Spinal cord (tissue), 10 donors: ENCODE measurements around the gene USP13. TPM values are rescaled to one million over a fixed set of nuclear protein-coding genes. Genes with fewer than 3 reads are reported as not detected.
"Not testable (repeated sequence)": the region's sequence is repeated elsewhere in the genome, so short reads cannot be mapped to it uniquely, and the experiment has no call there.

Source experiments
- DNase-seq, 6 donors: peaks; one replicate each; pipeline versions ENCODE4 v3.0.0 to v3.0.0-alpha.2; 2013 to 2015; ENCODE audit warnings: low spot score in 6 of 6, low read depth in 4 of 6
- H3K27ac ChIP-seq: one replicate; pipeline ENCODE4 v1.5.1; 2013; ENCODE audit warnings: low read depth, low read length, control low read depth
- H3K27me3 ChIP-seq: one replicate; pipeline ENCODE4 v1.6.1; 2013; ENCODE audit warnings: low read length; ENCODE audit not compliant: control insufficient read depth, insufficient read depth
- H3K36me3 ChIP-seq: one replicate; pipeline ENCODE4 v1.6.1; 2013; ENCODE audit warnings: low read length; ENCODE audit not compliant: control insufficient read depth, insufficient read depth
- H3K4me1 ChIP-seq: one replicate; pipeline ENCODE4 v1.6.1; 2013; ENCODE audit warnings: low read length; ENCODE audit not compliant: control insufficient read depth, insufficient read depth
- H3K4me3 ChIP-seq: one replicate; pipeline ENCODE4 v1.5.1; 2013; ENCODE audit warnings: low read depth, low read length, control low read depth
- H3K9me3 ChIP-seq: one replicate; pipeline ENCODE4 v1.6.1; 2013; ENCODE audit warnings: low read length; ENCODE audit not compliant: control insufficient read depth, insufficient read depth
- WGBS: methylation state at CpG from one replicate; pipeline ENCODE4 v1.1.5; 2013; ENCODE audit warnings: missing lambda C conversion rate; ENCODE audit not compliant: insufficient coverage; 5-methylcytosine and 5-hydroxymethylcytosine counted together
- polyA plus RNA-seq, 2 donors: library from polyadenylated mRNA; unstranded; fragments of 120-200 nt; gene quantifications; one replicate each; pipeline ENCODE4 v1.2.1, GENCODE V29; 2013; ENCODE audit not compliant: insufficient read length in 2 of 2
- total RNA-seq, 2 donors: library from RNA; depleted of rRNA in 1 of 2; stranded (reverse); fragments of 120-200 nt in 1 of 2; fragments of >200 nt in 1 of 2; gene quantifications; one replicate each; pipeline versions ENCODE4 v1.2.3 to v1.2.4, GENCODE V29; 2013 to 2014
- donor health status: healthy.

The USP13 gene
- total and polyA plus RNA-seq, 4 donors: 10.4 to 14.4 (median 13.7) TPM

- peaks cover 11% of the 10 kb centered on the region for H3K36me3 ChIP-seq
- no peak for DNase-seq
- H3K27me3 ChIP-seq: no peaks in the 10 kb centered on the region
- H3K9me3 ChIP-seq: no peaks in the 10 kb centered on the region
- no peak overlapping the region for H3K27ac ChIP-seq
- no peaks in the 10 kb centered on the region for H3K4me1 ChIP-seq
- 80% methylated on average over 1 of the region's 4 CpGs for WGBS
- H3K4me3 ChIP-seq: no peak overlapping the region
Observed at GRCh38 chr3:179615458-179616173, 37.2 kb upstream of the USP13 start.

GRCh38 chr3:179622023-179622422 is 30.8 kb upstream of the USP13 start:
- peaks cover 31% of the 10 kb centered on the region for H3K36me3 ChIP-seq
- H3K27me3 ChIP-seq: no peaks in the 10 kb centered on the region
- WGBS: 88% methylated on average over 2 of the region's 2 CpGs
- H3K9me3 ChIP-seq: no peaks in the 10 kb centered on the region
- no peak overlapping the region for H3K4me3 ChIP-seq
- H3K4me1 ChIP-seq: no peaks in the 10 kb centered on the region
- H3K27ac ChIP-seq: no peak overlapping the region
- no peak for DNase-seq

DNA sequence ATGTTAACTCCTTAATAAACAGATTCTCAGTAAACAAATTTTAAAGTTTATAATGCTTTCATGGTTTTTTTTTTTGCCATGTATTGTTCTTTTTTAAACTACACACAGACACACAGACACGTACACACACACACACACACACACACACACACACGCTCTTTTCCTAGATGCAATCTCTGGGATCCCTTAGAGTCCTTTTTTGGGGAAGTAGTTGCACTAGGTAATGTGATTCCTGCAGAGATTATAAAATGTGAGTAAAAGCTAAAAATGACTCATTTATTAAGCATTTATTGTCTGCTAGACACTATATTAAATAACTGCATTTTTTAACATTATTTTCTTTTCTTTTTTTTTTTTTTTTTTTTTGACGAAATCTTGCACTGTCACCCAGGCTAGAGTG is 28.4 kb upstream of the USP13 start:
- Histone ChIP-seq H3K36me3 (peaks cover 24% of the 10 kb centered on the region), H3K27ac (no peak overlapping the region), H3K27me3 (no peaks in the 10 kb centered on the region), H3K4me1 (no peaks in the 10 kb centered on the region), H3K4me3 (no peak overlapping the region), H3K9me3 (no peaks in the 10 kb centered on the region)
- no peak for DNase-seq
- WGBS: no CpG with 5 or more reads among the region's 3 CpGs

DNA sequence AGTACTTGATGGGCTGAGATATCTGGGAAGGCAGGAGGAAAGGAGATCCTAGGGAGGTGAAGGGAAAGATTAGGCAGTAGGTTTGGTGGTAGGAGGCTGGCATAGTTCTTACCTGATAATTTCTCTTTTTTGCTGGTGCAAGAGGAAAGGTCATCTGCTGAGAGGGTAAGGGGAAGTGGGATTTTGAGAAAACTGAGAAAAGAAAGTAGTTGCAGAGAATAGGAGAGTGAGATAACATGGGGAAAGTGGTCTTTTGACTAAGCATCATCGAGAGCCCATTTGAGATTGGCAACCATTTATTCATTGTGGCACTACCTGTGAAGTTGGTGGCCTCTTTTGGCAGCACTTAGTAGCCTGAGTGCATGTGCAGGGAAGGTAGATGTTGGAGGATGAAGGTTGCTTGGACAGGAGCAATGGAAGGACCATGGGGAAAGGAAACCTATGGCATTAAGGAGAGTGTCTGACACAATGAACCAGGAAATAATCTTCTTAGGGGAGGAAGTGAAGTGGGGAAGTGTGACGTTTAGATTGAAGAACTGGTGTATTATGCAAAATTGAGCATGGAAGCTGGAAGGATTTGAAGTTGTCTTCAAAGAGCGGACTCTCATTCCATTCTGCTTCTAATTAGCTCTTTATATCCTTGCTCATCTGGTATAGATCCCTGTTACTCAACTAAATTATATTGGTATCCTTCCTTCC is 21.9 kb upstream of the USP13 start:
- DNase-seq: no peak
- H3K27me3 ChIP-seq: no peaks in the 10 kb centered on the region
- no peak overlapping the region for H3K27ac ChIP-seq
- H3K36me3 ChIP-seq: no peaks in the 10 kb centered on the region
- no peaks in the 10 kb centered on the region for H3K4me1 ChIP-seq
- 97% methylated on average over 2 of the region's 3 CpGs for WGBS
- H3K4me3 ChIP-seq: no peak overlapping the region
- H3K9me3 ChIP-seq: no peaks in the 10 kb centered on the region

GRCh38 chr3:179640469-179640868 is 12.4 kb upstream of the USP13 start:
- WGBS: no CpG with 5 or more reads among the region's 1 CpG
- H3K9me3 ChIP-seq: no peaks in the 10 kb centered on the region
- H3K27ac ChIP-seq: no peak overlapping the region
- H3K27me3 ChIP-seq: no peaks in the 10 kb centered on the region
- no peaks in the 10 kb centered on the region for H3K36me3 ChIP-seq
- DNase-seq: no peak
- no peaks in the 10 kb centered on the region for H3K4me1 ChIP-seq
- H3K4me3 ChIP-seq: no peak overlapping the region

- Histone ChIP-seq H3K36me3 (no peaks in the 10 kb centered on the region), H3K4me1 (no peaks in the 10 kb centered on the region), H3K27me3 (no peaks in the 10 kb centered on the region), H3K4me3 (no peak overlapping the region), H3K9me3 (no peaks in the 10 kb centered on the region), H3K27ac (no peak overlapping the region)
- no peak for DNase-seq
- WGBS: 100% methylated on average over 1 of the region's 3 CpGs
Observed at GRCh38 chr3:179642871-179643270, 10.0 kb upstream of the USP13 start.

DNA sequence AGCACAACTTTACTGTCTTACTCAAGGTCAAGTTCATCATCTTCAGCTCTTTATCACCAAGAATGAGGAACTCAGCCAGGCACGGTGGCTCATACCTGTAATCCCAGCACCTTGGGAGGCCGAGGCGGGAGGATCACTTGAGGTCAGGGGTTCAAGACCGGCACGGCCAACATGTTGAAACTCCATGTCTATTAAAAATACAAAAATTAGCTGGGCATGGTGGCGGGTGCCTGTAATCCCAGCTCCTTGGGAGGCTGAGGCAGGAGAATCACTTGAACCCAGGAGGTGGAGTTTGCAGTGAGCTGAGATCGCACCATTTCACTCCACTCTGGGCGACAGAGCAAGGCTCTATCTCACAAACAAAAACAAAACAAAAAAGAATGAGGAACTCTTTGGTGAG is 9.0 kb upstream of the USP13 start:
- H3K36me3 ChIP-seq, DNase-seq, H3K27ac ChIP-seq, H3K4me1 ChIP-seq, H3K9me3 ChIP-seq, H3K27me3 ChIP-seq, H3K4me3 ChIP-seq: not testable (repeated sequence)
- 100% methylated on average over 2 of the region's 8 CpGs for WGBS

GRCh38 chr3:179646177-179646576 is 6.7 kb upstream of the USP13 start:
- no peaks in the 10 kb centered on the region for H3K9me3 ChIP-seq
- H3K36me3 ChIP-seq: no peaks in the 10 kb centered on the region
- no peaks in the 10 kb centered on the region for H3K27me3 ChIP-seq
- peak in 1 of 6 donors; percentile 24 for DNase-seq
- H3K27ac ChIP-seq: no peak overlapping the region
- H3K4me3 ChIP-seq: no peak overlapping the region
- H3K4me1 ChIP-seq: no peaks in the 10 kb centered on the region
- 80% methylated on average over 2 of the region's 3 CpGs for WGBS

- no peaks in the 10 kb centered on the region for H3K27me3 ChIP-seq
- WGBS: 39% methylated on average over 5 of the region's 11 CpGs
- H3K4me1 ChIP-seq: peaks cover 11% of the 10 kb centered on the region
- DNase-seq: no peak
- H3K27ac ChIP-seq: peak overlapping the region; percentile 16
- no peaks in the 10 kb centered on the region for H3K9me3 ChIP-seq
- no peaks in the 10 kb centered on the region for H3K36me3 ChIP-seq
- H3K4me3 ChIP-seq: peak overlapping the region; percentile 68
Observed at GRCh38 chr3:179651687-179652446, 973 bp upstream of the USP13 start.
